GM23248 (cell line): ENCODE results near the gene ATP5ME.

Experiments
- EZH2 ChIP-seq: fragments of 200-600 bp; sonication (generic); IDR thresholded peaks from 2 replicates; pipeline ENCODE4 v1.6.1; 2018; ENCODE audit warnings: antibody characterized with exemption, mild to moderate bottlenecking; ENCODE audit not compliant: insufficient read depth, poor library complexity, severe bottlenecking
- EZH2phosphoT487 ChIP-seq: fragments of 200-600 bp; sonication (generic); IDR thresholded peaks from 2 replicates; pipeline ENCODE4 v1.6.1; 2018; ENCODE audit warnings: antibody characterized with exemption, moderate library complexity, mild to moderate bottlenecking, low read depth; ENCODE audit not compliant: insufficient read depth

DNA sequence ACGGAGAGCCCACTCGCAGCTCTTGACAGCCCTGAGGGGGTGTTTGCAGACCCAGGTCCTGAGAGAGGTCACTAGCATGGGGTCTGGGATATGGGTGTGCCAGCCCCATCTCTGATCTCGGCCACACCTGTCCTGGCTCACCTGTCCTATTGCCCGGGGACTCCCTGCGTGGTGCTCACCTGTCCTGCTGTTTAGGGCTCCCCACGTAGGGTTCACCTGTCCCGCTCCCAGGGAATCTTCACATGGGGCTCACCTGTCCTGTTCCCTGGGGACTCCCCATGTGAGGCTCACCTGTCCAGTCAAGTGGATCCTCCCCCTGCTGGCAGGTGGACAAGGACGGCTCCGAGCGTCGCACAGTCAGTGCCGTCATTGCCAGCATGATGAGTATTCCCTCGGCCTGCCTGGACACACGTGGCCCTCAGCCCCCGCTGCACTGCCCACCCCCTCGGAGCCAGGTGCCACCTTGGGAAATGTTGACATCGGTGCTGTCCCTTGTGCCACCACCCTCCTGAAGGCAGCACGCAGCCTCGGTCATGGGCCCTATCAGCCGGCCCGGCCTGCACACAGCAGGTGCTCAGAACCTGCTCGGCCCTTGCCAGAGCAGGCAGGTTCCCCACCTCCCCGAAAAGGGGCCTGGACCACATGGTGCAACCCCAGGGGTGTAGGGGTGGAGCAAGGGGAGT is 8.6 kb upstream of the ATP5ME start:
- TF ChIP-seq EZH2 = no peak
- TF ChIP-seq EZH2phosphoT487 = no peak
